Ishikawa (cell line): ENCODE measurements around the gene C17orf107.

Experiments
- CEBPB ChIP-seq: IDR thresholded peaks from 2 replicates; pipeline ENCODE4 v1.6.1; 2012
- CREB1 ChIP-seq: IDR thresholded peaks from 2 replicates; pipeline ENCODE4 v1.6.1; 2012; ENCODE audit warnings: low read depth
- EGR1 ChIP-seq: IDR thresholded peaks from 2 replicates; pipeline ENCODE4 v1.6.1; 2012
- EP300 ChIP-seq: IDR thresholded peaks from 2 replicates; pipeline ENCODE4 v1.6.1; 2012; ENCODE audit warnings: borderline replicate concordance
- FOXM1 ChIP-seq: IDR thresholded peaks from 2 replicates; pipeline ENCODE4 v1.6.1; 2012; ENCODE audit warnings: low read depth, borderline replicate concordance
- MAX ChIP-seq: IDR thresholded peaks from 2 replicates; pipeline ENCODE4 v1.6.1; 2012
- NFIC ChIP-seq: IDR thresholded peaks from 2 replicates; pipeline ENCODE4 v1.6.1; 2012
- RAD21 ChIP-seq: IDR thresholded peaks from 2 replicates; pipeline ENCODE4 v1.6.1; 2012; ENCODE audit warnings: low read depth
- REST ChIP-seq: IDR thresholded peaks from 2 replicates; pipeline ENCODE4 v1.6.1; 2012; ENCODE audit warnings: low read depth, mild to moderate bottlenecking
- TAF1 ChIP-seq: IDR thresholded peaks from 2 replicates; pipeline ENCODE4 v1.6.1; 2012; ENCODE audit warnings: low read depth, mild to moderate bottlenecking
- TCF12 ChIP-seq: IDR thresholded peaks from 2 replicates; pipeline ENCODE4 v1.6.1; 2012; ENCODE audit warnings: low read depth
- TEAD4 ChIP-seq: IDR thresholded peaks from 2 replicates; pipeline ENCODE4 v1.6.1; 2012
- YY1 ChIP-seq: IDR thresholded peaks from 2 replicates; pipeline ENCODE4 v1.6.1; 2012; ENCODE audit warnings: low read depth
- ZBTB7A ChIP-seq: IDR thresholded peaks from 2 replicates; pipeline ENCODE4 v1.6.1; 2012; ENCODE audit warnings: low read depth
- TF ChIP-seq, protein P1 (sequence below): IDR thresholded peaks from 2 replicates; pipeline ENCODE4 v1.6.1; 2012

C17orf107 gene

GRCh38 chr17:4861052-4861451 is 38.3 kb upstream of the C17orf107 start:
- TF ChIP-seq ZBTB7A: no peak
- no peak for TF ChIP-seq FOXM1
- no peak for TF ChIP-seq CREB1
- TF ChIP-seq NFIC: no peak
- TF ChIP-seq, protein P1, sequence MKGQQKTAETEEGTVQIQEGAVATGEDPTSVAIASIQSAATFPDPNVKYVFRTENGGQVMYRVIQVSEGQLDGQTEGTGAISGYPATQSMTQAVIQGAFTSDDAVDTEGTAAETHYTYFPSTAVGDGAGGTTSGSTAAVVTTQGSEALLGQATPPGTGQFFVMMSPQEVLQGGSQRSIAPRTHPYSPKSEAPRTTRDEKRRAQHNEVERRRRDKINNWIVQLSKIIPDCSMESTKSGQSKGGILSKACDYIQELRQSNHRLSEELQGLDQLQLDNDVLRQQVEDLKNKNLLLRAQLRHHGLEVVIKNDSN: no peak
- no peak for TF ChIP-seq REST

DNA sequence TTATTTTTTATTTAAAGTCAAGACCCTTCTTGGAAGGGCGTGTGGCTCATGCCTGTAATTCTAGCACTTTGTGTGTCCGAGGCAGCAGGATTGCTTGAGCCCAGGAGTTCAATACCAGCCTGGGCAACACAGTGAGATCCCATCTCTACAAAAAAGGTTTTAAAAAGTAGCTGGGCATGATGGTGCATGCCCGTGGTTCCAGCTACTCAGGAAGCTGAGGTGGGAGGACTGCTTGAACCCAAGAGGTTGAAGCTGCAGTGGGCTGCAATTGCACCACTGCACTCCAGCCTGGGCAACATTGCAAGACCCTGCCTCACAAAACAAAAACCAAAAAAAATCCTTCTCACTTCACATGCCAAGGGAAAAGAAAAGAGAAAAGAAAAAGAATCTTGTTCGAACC is 36.6 kb upstream of the C17orf107 start:
- TF ChIP-seq REST (no peak), TAF1 (no peak), NFIC (no peak), CREB1 (no peak), EP300 (no peak), RAD21 (no peak), TCF12 (no peak), CEBPB (no peak), TEAD4 (no peak), EGR1 (no peak), YY1 (no peak), ZBTB7A (no peak), MAX (no peak), FOXM1 (no peak)
- TF ChIP-seq, protein P1: no peak

DNA sequence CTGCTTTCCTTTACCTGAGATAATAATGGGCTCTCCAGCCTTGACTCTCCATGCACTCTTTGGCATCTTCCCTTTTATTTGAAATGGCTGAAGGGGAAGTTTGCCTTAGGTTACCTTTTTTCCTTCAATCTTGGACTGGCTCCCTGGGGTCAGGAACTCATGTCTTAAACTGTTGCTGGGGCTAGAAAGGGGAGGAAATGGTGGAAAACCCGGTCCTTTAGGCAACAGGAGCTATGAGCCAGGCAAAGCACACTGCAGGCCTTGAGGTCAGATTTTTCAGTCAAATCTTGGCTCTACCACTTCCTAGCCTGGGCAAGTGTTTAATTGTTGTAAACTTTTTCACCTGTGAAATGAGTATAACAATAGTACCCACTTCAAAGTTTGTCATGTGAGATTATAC is 36.0 kb upstream of the C17orf107 start:
- TF ChIP-seq, protein P1: no peak
- TF ChIP-seq CEBPB: no peak
- no peak for TF ChIP-seq MAX
- TF ChIP-seq FOXM1: no peak
- no peak for TF ChIP-seq TAF1
- TF ChIP-seq REST: no peak
- TF ChIP-seq TEAD4: no peak
- TF ChIP-seq EGR1: no peak
- no peak for TF ChIP-seq EP300
- TF ChIP-seq ZBTB7A: no peak
- no peak for TF ChIP-seq TCF12
- no peak for TF ChIP-seq CREB1
- TF ChIP-seq YY1: no peak
- no peak for TF ChIP-seq RAD21

DNA sequence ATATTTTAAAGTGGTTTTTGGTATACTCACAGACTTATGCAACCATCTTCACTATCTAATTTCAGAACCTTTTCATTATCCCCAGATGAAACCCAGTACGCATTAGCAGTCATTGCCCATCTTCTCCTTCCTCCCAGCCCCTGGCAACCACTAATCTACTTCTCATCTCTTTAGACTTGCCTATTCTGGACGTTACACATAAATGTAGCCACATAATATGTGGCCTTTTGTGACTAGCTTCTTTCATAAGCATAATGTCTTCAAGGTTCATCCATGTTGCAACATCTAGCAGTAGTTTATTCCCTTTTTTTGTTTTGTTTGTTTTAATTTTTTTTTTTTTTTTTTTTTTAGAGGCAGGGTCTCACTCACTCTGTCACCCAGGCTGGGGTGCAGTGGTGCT is 28.5 kb upstream of the C17orf107 start:
- TF ChIP-seq ZBTB7A (no peak), TCF12 (no peak), MAX (no peak), NFIC (no peak), CEBPB (no peak), FOXM1 (no peak), REST (no peak), TAF1 (no peak), EP300 (no peak), TEAD4 (no peak), RAD21 (no peak), CREB1 (no peak), YY1 (no peak), EGR1 (no peak)
- TF ChIP-seq, protein P1: no peak
